ENCODE measurements around the gene LZTFL1.

DNA sequence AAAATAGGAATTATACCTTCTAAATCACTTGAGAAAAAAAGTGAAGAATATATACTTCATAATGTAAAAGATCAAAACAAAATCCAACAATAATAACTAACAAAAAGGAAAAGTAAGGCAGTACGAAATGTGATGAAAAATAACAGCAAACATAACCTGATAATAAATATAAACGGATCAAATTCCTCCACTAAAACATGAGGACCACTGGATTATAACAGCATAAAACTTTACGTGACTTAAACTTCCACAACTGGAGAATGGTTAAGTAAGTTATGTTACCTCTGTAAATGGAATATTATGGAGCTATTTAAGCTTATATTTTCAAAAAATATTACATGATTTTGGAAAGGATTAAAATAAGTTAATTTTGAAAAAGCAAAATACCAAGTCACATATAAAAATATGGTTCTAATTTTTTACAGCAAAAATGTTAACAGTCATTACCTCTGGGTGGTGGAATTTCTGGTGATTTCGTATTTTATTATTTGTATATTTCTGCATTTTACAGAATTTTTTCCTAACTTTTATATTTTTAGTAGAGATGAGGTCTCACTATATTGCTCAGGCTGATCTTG is 52.6 kb downstream of the LZTFL1 start:
- TF ChIP-seq PPARA (CRISPR knock-in tag; IDR thresholded peaks at IDR 0.05; ENCODE audit: borderline replicate concordance) (no peak), POU6F1 (CRISPR knock-in tag; IDR thresholded peaks at IDR 0.05; ENCODE audit: borderline replicate concordance, low read depth) (no peak), CREB5 (CRISPR knock-in tag; IDR thresholded peaks at IDR 0.05; ENCODE audit: low read depth) (no peak), RARB (CRISPR knock-in tag; IDR thresholded peaks at IDR 0.05) (no peak), ISL1 (CRISPR knock-in tag; IDR thresholded peaks at IDR 0.05) (no peak), ZFP30 (CRISPR knock-in tag; IDR thresholded peaks at IDR 0.05) (no peak), ZNF8 (CRISPR knock-in tag; IDR thresholded peaks at IDR 0.05) (no peak)
